Right ventricle myocardium superior (tissue), 1 donor: Measurements from ENCODE around the gene HPS5. TPM values are rescaled to one million over a fixed set of nuclear protein-coding genes. Genes with fewer than 3 reads are reported as not detected.
A peak's percentile ranks its signal among the peaks of the same experiment; 100 is the strongest.
"Not testable (repeated sequence)": the region's sequence is repeated elsewhere in the genome, so short reads cannot be mapped to it uniquely, and the experiment has no call there.

ENCODE experiments used
- ATAC-seq: fragments of 200-7000 bp; cut with Tn5 transposase; one replicate; pipeline ENCODE4 v1.9.1; 2020; ENCODE audit warnings: mild to moderate bottlenecking; ENCODE audit not compliant: poor library complexity
- DNase-seq: peaks from one replicate; pipeline ENCODE4 v3.0.0-alpha.2; 2020
- intact Hi-C: fragments of 100-400 bp; cut with DNase I; formaldehyde crosslinking; loops from one replicate; pipeline ENCODE4 v1.11.2; 2022
- total RNA-seq: library from RNA; stranded (reverse); fragmentation: NEBNext Ultra II Directional; extraction: Animal tissue kit (Norgen Biotek cat#: 25700); gene quantifications from one replicate; pipeline ENCODE4 v1.2.1, GENCODE V29; 2021
- donor health status: DM: no; HTN: yes; CAD: no; lungs with severe emphysema.

Gene HPS5
- total RNA-seq, 1 donor from 2014 or later = 11.4 TPM

- ATAC-seq (no peak), DNase-seq (no peak)
- intact Hi-C loops = no loop called here
Measured at GRCh38 chr11:18294862-18295261, 27.1 kb downstream of the HPS5 start.

- intact Hi-C loops = no loop called here
- ATAC-seq = no peak
- DNase-seq = no peak
Measured at GRCh38 chr11:18288911-18289310, 33.0 kb downstream of the HPS5 start.

GRCh38 chr11:18285841-18286240, 36.1 kb downstream of the HPS5 start:
- ATAC-seq (no peak), DNase-seq (no peak)
- intact Hi-C loops = no loop called here

GRCh38 chr11:18282626-18283025, 39.3 kb downstream of the HPS5 start:
- intact Hi-C loops = no loop called here
- ATAC-seq (no peak), DNase-seq (no peak)

- ATAC-seq (no peak), DNase-seq (no peak)
- intact Hi-C loops = no loop called here
Measured at GRCh38 chr11:18280438-18281045, 41.4 kb downstream of the HPS5 start.

GRCh38 chr11:18277565-18278271, 44.2 kb downstream of the HPS5 start:
- DNase-seq (no peak), ATAC-seq (peak; percentile 64)
- intact Hi-C loops = no loop called here

GRCh38 chr11:18271206-18271605, 50.7 kb downstream of the HPS5 start:
- intact Hi-C loops = no loop called here
- DNase-seq (no peak), ATAC-seq (no peak)

GRCh38 chr11:18270102-18270501, 51.8 kb downstream of the HPS5 start:
- ATAC-seq (no peak), DNase-seq (no peak)
- intact Hi-C loops = no loop called here

- DNase-seq, ATAC-seq, intact Hi-C loops: not testable (repeated sequence)
Measured at GRCh38 chr11:18269252-18269651, 52.7 kb downstream of the HPS5 start.

GRCh38 chr11:18267335-18268133, 54.4 kb downstream of the HPS5 start:
- DNase-seq, intact Hi-C loops: not testable (repeated sequence)

GRCh38 chr11:18265949-18266348, 56.0 kb downstream of the HPS5 start, which contains the start of gene SAA1:
TSS of gene SAA1 (plus strand) at chr11:18266264. CDS start at chr11:18266888, 624 bp downstream.
- intact Hi-C loops = no loop called here
- ATAC-seq = no peak
- no peak for DNase-seq

More at GRCh38 chr11:18267335-18268133, 54.4 kb downstream of the HPS5 start:
- not testable (repeated sequence) for ATAC-seq

GRCh38 chr11:18264677-18265555, 57.0 kb downstream of the HPS5 start:
- ATAC-seq (no peak), DNase-seq (no peak)
- intact Hi-C loops = no loop called here

GRCh38 chr11:18264035-18264434, 57.9 kb downstream of the HPS5 start:
- intact Hi-C loops = no loop called here
- ATAC-seq (no peak), DNase-seq (no peak)

- intact Hi-C loops, ATAC-seq, DNase-seq: not testable (repeated sequence)
Measured at GRCh38 chr11:18262681-18263350, 59.1 kb downstream of the HPS5 start.

GRCh38 chr11:18261721-18262120, 60.2 kb downstream of the HPS5 start:
- DNase-seq (no peak), ATAC-seq (no peak)
- intact Hi-C loops = no loop called here

GRCh38 chr11:18259259-18259658, 62.7 kb downstream of the HPS5 start:
- DNase-seq = no peak
- no peak for ATAC-seq
- intact Hi-C loops = no loop called here

- intact Hi-C loops = no loop called here
- no peak for DNase-seq
- no peak for ATAC-seq
Measured at GRCh38 chr11:18254781-18255361, 67.1 kb downstream of the HPS5 start.
